Colonic mucosa (tissue), 4 donors: ENCODE data around the gene ANKRD16. TPM values are rescaled to one million over a fixed set of nuclear protein-coding genes. Genes with fewer than 3 reads are reported as not detected.
A peak's percentile ranks its signal among the peaks of the same experiment; 100 is the strongest.
"Not testable (repeated sequence)": the region's sequence is repeated elsewhere in the genome, so short reads cannot be mapped to it uniquely, and the experiment has no call there.

ENCODE experiments used
- DNase-seq: peaks from one replicate; pipeline ENCODE4 v3.0.0-alpha.2; 2020
- H3K27ac ChIP-seq: fragments of 200-600 bp; one replicate; pipeline ENCODE4 v1.8.0; 2021
- H3K27me3 ChIP-seq: fragments of 200-600 bp; one replicate; pipeline ENCODE4 v1.8.0; 2021
- H3K36me3 ChIP-seq: fragments of 200-600 bp; one replicate; pipeline ENCODE4 v1.8.0; 2021
- H3K4me1 ChIP-seq: fragments of 200-600 bp; one replicate; pipeline ENCODE4 v1.8.0; 2021; ENCODE audit warnings: mild to moderate bottlenecking
- H3K4me3 ChIP-seq: fragments of 200-600 bp; one replicate; pipeline ENCODE4 v1.8.0; 2021
- H3K9ac ChIP-seq, 2 donors: one replicate each; pipeline ENCODE4 v1.7.0; 2013; ENCODE audit warnings: control low read depth in 2 of 2, low read depth in 2 of 2, low read length in 2 of 2
- H3K9me3 ChIP-seq: fragments of 200-600 bp; one replicate; pipeline ENCODE4 v1.8.0; 2021
- intact Hi-C: fragments of 100-400 bp; cut with DNase I; formaldehyde crosslinking; loops from one replicate; pipeline ENCODE4 v1.14.1; 2022
- total RNA-seq, 2 donors: library from RNA; stranded (reverse); fragmentation: NEBNext Ultra II Directional in 1 of 2; extraction: Animal tissue kit (Norgen Biotek cat#: 25700) in 1 of 2; gene quantifications; one replicate each; pipeline ENCODE4 v1.2.1, GENCODE V29; 2021
- TF ChIP-seq, protein P1 (sequence below): fragments of 200-600 bp; IDR thresholded peaks from one replicate; pipeline ENCODE4 v1.8.0; 2022; ENCODE audit warnings: antibody characterized with exemption, mild to moderate bottlenecking
- donor health status: healthy.
- donor health status: DM: no; HTN: no; CAD: no.
- donor health status: DM: no; HTN: no; CAD: no.

ANKRD16 gene
- total RNA-seq, 2 donors from 2014 or later = 5.5 to 8.1 TPM

DNA sequence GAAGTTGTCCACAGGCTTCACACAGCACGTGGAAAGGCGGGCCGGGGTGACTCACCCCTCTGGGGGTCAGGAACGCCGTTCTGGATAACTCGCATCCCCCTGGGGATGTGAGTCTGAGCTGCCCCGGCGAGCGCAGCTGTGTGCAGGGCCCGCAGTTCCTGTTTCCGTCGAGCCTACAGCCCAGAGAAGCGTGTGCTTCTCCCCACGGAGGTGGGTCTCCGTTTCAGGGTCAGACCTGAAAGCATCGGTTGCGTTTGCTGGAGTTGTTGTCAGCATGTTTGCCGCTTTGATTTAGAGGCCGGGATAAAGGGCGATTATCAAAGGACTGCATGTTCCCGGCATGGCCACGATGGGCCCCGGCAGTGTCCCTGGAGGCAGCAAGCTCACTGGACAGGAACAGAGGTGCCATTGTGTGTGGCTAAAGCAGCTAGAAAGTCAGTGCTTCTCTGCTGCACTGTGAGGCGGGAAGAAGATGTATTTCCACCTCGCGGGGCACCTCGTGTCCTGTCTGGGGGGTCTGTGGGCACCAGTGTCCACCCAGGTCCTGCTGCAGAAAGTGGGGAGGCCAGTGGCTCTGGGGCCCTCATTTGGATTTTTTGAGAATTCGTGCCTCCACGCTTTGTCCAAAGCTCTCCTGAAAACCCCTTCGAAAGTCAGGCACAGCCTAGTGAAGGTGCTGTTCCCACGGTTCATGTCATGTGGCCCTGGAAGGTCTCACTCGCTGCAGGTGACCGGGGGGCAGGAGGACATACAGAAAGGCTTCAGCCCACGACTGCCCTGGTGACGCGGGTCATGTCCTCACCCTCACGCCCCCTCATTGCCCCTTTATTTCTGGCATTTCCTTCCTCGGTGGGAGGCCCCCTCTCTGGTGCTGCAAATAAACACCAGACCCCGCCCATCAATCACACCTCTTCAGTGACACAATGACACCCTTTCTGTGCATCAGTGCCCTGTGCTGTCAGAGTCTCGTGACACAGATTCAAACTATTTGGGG is 49.1 kb downstream of the ANKRD16 start:
- no peak overlapping the region for H3K27ac ChIP-seq
- no peaks in the 10 kb centered on the region for H3K27me3 ChIP-seq
- TF ChIP-seq, protein P1, sequence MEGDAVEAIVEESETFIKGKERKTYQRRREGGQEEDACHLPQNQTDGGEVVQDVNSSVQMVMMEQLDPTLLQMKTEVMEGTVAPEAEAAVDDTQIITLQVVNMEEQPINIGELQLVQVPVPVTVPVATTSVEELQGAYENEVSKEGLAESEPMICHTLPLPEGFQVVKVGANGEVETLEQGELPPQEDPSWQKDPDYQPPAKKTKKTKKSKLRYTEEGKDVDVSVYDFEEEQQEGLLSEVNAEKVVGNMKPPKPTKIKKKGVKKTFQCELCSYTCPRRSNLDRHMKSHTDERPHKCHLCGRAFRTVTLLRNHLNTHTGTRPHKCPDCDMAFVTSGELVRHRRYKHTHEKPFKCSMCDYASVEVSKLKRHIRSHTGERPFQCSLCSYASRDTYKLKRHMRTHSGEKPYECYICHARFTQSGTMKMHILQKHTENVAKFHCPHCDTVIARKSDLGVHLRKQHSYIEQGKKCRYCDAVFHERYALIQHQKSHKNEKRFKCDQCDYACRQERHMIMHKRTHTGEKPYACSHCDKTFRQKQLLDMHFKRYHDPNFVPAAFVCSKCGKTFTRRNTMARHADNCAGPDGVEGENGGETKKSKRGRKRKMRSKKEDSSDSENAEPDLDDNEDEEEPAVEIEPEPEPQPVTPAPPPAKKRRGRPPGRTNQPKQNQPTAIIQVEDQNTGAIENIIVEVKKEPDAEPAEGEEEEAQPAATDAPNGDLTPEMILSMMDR = no peak
- DNase-seq = no peak
- H3K36me3 ChIP-seq = no peaks in the 10 kb centered on the region
- no peaks in the 10 kb centered on the region for H3K9me3 ChIP-seq
- H3K4me3 ChIP-seq = no peak overlapping the region
- intact Hi-C loops = no loop called here
- H3K9ac ChIP-seq = no peak overlapping the region
- H3K4me1 ChIP-seq = no peaks in the 10 kb centered on the region

GRCh38 chr10:5836181-5836580 is 53.5 kb downstream of the ANKRD16 start:
- DNase-seq, H3K4me3 ChIP-seq, H3K9me3 ChIP-seq, H3K4me1 ChIP-seq, H3K36me3 ChIP-seq, H3K27me3 ChIP-seq, H3K27ac ChIP-seq, intact Hi-C loops, H3K9ac ChIP-seq: not testable (repeated sequence)

GRCh38 chr10:5835446-5836095 is 54.1 kb downstream of the ANKRD16 start:
- Histone ChIP-seq H3K27ac (no peak overlapping the region), H3K4me3 (no peak overlapping the region), H3K9me3 (no peaks in the 10 kb centered on the region), H3K4me1 (no peaks in the 10 kb centered on the region), H3K27me3 (no peaks in the 10 kb centered on the region), H3K9ac (no peak overlapping the region), H3K36me3 (no peaks in the 10 kb centered on the region)
- intact Hi-C loops = no loop called here
- TF ChIP-seq, protein P1 = no peak
- DNase-seq = no peak

DNA sequence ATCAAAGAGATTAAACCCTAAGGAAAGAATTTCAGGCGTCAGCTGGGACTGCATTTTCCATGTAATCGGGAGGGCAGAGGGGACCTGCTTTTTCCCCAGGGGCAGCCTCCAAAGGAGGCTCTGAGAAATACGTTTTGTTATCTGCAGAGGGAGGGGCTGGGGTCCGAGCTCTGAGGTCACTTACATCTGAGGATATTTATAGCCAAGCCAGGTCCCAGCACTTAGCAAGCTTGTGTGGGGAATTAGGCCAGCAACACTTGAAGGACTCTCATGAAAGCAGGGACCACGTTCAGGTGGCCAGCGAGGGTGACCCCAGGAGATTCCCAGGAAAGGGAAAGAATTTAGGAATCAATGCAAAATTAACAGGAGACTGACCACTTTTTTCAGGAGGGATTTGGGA is 55.9 kb downstream of the ANKRD16 start:
- Histone ChIP-seq H3K4me3 (no peak overlapping the region), H3K9ac (no peak overlapping the region), H3K9me3 (no peaks in the 10 kb centered on the region), H3K4me1 (no peaks in the 10 kb centered on the region), H3K27ac (no peak overlapping the region), H3K27me3 (no peaks in the 10 kb centered on the region), H3K36me3 (no peaks in the 10 kb centered on the region)
- TF ChIP-seq, protein P1 = no peak
- intact Hi-C loops = no loop called here
- DNase-seq = no peak

DNA sequence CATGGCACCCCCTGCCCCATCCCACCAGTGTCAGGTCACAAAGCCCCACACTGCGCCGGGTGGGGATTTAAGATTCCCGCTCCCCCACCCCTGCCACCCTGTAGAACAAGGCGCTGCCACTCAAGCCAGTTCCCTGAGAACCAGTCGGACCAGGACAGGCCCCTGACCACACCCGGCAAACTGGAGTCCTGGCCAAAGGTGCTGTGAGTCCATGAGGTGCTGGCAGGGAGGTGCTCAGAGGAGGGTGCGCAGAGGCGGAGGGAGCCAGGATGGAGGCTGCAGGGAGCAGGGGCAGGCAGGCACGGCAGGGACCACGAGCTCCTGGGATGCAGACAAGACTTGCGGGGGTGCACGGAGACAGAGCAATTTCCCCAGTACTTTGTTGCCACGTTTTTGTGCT is 56.7 kb downstream of the ANKRD16 start:
- intact Hi-C loops = no loop called here
- TF ChIP-seq, protein P1 = no peak
- peak overlapping the region; percentile 13 for H3K4me3 ChIP-seq
- no peaks in the 10 kb centered on the region for H3K27me3 ChIP-seq
- peak; percentile 87 for DNase-seq
- H3K9me3 ChIP-seq = no peaks in the 10 kb centered on the region
- no peak overlapping the region for H3K27ac ChIP-seq
- H3K36me3 ChIP-seq = no peaks in the 10 kb centered on the region
- H3K9ac ChIP-seq = peak overlapping the region in 1 of 2 donors; percentile 34
- no peaks in the 10 kb centered on the region for H3K4me1 ChIP-seq

GRCh38 chr10:5831446-5831782 is 58.3 kb downstream of the ANKRD16 start:
- Histone ChIP-seq H3K27ac (no peak overlapping the region), H3K27me3 (no peaks in the 10 kb centered on the region), H3K9ac (no peak overlapping the region), H3K4me1 (no peaks in the 10 kb centered on the region), H3K4me3 (no peak overlapping the region), H3K9me3 (no peaks in the 10 kb centered on the region), H3K36me3 (no peaks in the 10 kb centered on the region)
- intact Hi-C loops = no loop called here
- DNase-seq = peak; percentile 7
- TF ChIP-seq, protein P1 = no peak
